NCI-H1417 treated with DMSO at 0.1 percent for 48 hours (cell line): ENCODE results near the gene SDR39U1.
A peak's percentile ranks its signal among the peaks of the same experiment; 100 is the strongest.

ENCODE experiments used
- DNase-seq: peaks from one replicate; lab custom pipeline; 2025; lab: John Stamatoyannopoulos, UW

The SDR39U1 gene

DNA sequence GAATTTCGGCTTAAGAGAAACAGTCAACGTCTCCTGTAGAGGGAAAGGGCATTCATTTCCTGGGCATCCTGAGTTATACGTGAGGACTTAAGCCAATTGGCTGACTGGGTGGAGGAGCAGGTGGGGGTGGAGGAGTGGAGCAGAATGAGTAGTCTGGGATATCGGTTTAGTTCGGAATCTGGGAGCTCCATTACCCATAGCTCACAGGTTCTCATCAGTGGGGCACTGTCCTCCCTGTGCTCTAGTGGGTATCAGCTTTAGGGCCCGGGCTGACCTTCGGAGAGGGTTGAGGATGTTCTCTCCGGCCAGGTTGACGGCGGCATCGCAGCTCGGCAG, 704 bp downstream of the SDR39U1 start:
- no peak for DNase-seq

GRCh38 chr14:24441485-24441884, 1.1 kb downstream of the SDR39U1 start:
- DNase-seq = no peak

GRCh38 chr14:24440606-24441399, 1.8 kb downstream of the SDR39U1 start:
- DNase-seq = no peak

DNA sequence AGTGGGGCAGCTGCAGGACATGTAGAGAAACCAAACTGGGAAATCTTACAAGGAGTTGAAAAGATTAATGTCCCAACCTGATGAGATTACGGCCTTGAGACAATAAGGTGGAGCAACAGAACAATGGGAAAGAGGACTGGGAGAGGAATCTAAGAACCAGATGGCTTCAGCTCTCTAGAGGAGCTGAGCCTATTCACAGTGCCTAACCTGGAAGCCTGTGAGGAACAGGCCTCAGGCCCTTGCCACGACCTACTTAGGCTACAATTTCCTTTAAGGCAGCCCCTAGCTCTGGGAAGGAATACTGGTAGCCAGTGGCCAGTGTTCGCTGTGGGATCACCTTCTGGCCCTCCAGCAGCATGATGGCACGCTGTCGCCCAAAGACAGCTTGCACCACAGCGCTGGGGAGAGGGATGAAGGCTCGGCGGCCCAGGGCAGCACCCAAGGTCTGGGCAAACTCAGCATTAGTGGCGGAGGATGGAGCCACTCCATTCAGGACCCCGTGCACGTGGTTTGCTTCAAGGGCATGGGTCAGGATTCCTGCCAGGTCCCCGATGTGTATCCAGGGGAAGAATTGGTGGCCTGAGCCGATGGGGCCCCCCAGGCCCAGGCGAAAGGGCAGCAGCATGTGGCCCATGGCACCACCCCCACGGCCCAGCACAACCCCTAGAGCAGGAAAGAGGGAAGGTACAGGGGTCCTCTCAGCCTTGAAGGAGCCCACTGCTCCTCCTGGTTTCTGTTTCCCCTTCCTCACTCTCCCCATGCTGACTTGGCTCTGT, 2.6 kb downstream of the SDR39U1 start:
- DNase-seq = no peak

DNA sequence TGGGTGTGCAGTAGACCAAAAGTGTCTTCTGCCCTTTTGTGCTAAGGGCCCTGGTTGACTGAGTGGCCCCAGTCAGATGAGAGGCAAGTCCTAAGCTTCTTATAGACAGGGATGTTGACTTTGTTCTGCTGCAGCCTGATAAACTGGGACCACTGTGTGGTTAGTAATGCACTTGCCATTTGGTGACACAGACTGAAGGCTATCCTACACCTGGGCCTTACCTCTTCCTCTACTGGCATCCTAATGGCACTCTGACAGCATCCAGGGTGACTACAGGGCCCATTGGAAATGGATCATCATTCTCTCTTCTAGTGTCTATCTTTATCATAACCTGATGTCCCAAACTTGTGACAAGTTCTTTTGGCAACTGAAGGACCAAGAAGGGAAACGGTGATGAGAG, 3.3 kb downstream of the SDR39U1 start:
- no peak for DNase-seq

DNA sequence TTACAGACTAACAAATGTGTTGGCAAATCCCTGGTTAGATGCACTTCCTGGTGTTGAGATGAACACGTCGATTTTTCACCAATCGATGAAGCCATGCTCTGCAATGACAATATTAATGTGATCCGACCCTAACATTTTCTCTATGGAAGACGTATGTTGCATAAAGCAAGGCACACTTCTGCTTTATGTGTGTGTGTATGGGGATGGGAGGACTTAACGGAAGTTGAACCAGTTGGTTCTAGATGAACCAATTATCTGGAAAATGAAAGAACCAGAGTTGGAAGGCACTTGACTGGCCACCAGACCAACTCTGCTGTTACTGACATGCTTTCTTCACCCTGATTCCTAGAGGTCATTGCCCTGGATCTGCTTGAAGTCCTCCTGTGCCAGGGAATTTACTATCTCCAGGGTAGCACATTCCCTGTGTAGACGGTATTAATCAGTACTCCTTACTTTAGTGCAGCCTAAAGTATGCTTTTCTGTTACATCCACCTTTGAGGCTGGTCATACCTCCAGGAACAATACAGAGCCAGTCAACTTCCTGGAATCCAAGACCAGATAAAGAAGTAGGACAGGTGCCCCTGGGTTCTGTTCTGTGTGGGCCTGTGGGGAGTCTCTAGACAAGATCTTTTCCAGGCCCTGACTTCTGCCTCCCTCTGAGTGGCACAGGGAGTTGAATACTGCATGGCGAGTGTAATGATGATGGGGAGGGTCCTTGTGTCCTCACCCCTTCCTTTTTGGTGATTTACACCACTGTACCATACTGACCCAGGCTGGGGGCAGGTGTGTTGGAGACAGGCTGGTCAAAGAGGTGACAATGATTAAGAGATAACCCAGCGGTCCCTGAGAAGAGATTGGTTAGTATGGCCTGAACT, 4.1 kb downstream of the SDR39U1 start:
- DNase-seq = no peak

DNA sequence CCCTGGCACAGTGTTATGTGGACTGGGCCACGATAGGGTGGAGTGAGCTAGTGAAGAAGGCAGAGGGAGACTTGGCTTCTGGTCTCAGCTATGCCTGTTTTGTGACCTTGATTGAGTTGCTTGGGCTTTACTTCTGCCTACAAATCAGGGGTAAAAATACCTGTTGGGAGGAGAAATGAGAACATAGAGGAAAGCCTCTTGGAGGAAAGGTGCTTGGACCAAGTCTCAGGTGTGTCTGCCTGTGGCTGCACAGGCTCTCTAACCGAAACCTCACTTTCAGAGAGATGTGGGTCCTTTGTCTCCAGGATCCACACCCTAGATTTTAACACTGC, 4.9 kb downstream of the SDR39U1 start:
- DNase-seq = no peak

DNA sequence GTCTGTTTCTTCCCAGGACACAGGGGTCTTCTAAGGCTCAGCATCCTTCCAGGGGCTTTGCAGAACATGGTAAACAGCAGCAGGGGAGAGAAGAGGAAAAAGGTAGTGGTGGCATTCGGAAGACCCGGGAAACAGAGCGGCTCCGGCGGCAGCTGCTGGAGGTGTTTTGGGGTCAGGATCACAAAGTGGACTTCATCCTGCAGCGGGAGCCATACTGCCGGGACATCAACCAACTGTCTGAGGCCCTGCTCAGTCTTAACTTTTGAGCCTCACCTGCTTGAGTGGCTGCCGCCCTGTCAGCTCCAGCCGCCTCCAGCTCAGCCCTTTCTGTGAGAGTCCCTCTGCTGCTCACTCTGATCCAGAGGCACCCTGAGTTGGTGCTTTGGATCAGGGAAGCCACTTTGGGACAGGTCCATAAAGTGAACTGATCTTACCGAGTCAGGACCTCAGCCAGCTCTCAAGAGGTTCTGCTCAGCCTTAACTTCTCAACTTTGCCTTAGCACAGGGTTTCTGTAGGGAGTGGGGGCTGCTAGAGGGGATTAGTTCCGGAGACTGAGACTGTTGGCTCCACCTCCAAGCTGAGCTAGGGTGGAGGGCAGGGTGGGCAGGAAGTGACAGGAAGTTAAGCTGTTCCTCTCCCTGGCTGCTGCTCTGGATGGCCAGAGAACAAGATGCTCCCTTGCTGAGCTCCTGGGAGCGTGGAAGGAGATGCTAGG, 5.4 kb downstream of the SDR39U1 start:
- DNase-seq = no peak

DNA sequence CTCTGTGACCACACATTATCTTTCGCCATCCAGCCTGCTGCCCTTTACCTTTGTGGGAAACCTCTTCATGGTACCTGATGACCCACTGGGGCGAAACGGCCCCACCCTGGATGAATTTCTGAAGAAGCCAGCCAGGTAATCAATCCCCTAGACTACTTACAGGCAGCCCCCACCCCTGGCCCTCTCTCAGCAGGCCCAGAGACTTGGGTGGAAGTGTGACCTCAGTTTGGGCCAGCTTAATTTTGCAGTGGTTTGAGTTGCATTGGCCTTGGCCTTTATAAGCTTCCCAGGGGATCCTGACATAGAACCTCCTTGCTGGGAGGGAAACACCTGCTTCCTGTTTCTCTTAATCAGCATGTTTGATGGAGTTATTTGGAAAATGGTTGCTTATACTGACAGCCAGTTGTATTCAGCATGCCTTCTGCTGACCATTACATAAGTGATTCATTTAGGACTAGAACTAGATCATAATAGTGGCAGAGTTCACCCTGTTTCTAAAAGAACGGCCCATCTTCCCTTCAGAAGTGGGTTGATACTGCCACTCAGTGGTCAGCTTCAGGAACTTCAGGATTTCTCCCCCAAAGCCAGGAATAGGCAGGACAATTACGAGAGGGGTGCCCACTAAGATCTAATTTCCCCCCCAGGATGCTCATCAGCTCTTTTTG, 6.1 kb downstream of the SDR39U1 start:
- no peak for DNase-seq

DNA sequence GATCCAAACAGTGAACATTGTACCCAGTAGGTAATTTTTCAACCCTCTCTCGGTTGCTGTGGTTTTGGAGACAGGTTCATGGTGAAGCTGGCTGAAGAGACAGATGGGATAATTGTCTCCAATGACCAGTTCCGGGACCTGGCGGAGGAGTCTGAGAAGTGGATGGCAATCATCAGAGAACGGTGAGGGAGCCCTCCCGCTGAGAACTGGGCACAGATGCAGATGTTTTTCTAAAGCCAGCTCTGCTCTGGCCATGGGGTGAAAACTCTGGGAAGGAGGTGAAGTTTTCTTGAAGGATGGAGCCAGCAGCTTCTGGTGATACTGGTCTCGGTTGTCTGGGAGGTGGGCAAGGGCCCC, 6.6 kb downstream of the SDR39U1 start:
- DNase-seq = no peak

DNA sequence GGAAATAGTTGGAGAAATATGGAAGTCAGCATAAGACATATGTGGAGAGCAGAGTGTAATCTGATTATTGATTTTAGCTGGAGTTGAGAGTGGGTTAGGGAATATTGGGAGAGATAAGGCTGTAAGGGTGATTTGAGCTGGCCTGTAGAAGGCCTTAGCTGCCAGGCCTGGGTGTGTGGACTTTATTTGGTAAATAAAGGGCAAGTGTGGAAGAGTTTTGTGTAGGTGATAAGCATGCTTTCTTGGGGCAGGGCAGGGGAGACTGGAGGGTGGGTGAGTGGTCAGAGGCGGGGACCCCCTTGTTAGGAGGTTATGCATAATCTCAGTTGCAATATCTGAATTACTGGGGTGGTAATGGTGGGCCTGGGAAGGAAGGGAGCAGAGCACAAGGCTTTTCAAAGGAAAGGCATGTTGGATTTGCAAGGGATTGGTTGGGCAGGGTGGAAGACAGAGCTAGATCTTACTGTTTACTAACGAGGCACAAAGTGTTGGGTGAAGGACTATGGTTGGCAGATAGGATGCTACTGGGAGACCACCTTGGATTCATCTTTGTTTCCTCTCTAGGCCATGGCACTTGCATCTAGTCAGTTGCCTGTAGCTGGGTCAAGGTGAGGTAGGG, 7.3 kb downstream of the SDR39U1 start:
- DNase-seq = no peak

GRCh38 chr14:24434676-24435075, 7.9 kb downstream of the SDR39U1 start:
- no peak for DNase-seq

- no peak for DNase-seq
Observed at GRCh38 chr14:24434036-24434435, 8.5 kb downstream of the SDR39U1 start.

GRCh38 chr14:24432259-24433131, 10.1 kb downstream of the SDR39U1 start:
- DNase-seq = no peak

DNA sequence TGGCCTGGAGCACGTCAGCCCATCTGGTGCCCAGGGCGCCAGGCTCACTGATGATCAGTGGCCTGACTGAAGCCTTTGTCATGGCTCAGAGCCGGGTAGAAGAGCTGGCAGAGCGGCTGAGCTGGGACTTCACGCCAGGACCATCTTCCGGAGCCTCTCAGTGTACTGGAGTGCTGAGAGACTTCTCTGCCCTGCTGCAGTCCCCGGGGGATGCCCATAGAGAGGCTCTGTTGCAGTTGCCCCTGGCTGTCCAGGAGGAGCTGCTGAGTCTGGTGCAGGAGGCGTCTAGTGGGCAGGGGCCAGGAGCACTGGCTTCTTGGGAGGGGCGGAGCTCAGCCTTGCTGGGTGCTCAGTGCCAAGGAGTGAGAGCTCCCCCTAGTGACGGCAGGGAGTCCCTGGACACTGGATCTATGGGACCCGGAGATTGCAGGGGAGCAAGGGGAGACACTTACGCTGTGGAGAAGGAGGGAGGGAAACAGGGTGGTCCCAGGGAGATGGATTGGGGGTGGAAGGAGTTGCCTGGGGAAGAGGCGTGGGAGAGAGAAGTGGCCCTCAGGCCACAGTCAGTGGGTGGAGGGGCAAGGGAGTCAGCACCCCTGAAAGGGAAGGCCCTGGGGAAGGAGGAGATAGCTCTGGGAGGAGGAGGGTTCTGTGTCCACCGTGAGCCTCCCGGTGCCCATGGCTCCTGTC, 10.9 kb downstream of the SDR39U1 start:
- peak; percentile 55 for DNase-seq

GRCh38 chr14:24430682-24431568, 11.7 kb downstream of the SDR39U1 start:
- DNase-seq = no peak

DNA sequence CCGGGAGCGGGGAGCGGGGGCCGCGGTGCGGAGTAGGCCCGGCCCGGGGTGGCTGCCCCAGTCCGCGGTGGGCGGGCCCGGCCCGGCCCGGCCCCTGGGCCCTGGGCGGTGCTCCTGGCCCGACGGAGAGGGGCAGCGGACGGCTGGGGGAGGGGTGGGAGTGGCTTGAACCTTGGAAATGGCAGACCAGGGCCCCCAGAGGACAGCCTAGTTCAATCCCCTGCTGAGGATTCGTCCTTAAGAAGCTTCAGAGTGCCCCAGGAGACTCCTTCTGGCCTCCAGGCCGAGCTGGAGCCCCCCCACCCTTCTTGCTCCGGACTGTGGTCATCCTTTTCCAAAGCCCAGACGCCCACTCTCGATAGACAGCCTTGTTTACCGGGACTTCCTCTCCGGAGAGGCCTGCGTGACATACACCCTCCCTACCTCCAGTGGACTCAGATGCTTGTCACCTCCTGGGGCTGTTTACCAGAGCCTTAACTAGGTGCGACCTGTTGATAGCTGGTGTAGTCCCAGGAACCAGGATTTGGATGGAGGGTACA, 12.4 kb downstream of the SDR39U1 start:
- no peak for DNase-seq
